Psoas muscle (tissue), 8 donors: Measurements from ENCODE around the gene ME3. TPM values are rescaled to one million over a fixed set of nuclear protein-coding genes. Genes with fewer than 3 reads are reported as not detected.

Experiments
- ATAC-seq, 4 donors: fragments of 200-7000 bp; cut with Tn5 transposase; one replicate each; pipeline ENCODE4 v1.9.1; 2020; ENCODE audit warnings: moderate library complexity in 3 of 4, mild to moderate bottlenecking in 2 of 4
- DNase-seq, 2 donors: peaks; one replicate each; pipeline ENCODE4 v3.0.0-alpha.2; 2020
- H3K27ac ChIP-seq: fragments of 200-600 bp; one replicate; pipeline ENCODE4 v1.8.0; 2022
- H3K27me3 ChIP-seq, 3 donors: fragments of 200-600 bp in 1 of 3; one replicate each; pipeline versions ENCODE4 v1.6.1 to v1.8.0; 2013 to 2022; ENCODE audit warnings: low read length in 2 of 3, mild to moderate bottlenecking in 2 of 3, moderate library complexity in 1 of 3; ENCODE audit not compliant: insufficient read depth in 3 of 3
- H3K36me3 ChIP-seq, 2 donors: fragments of 200-600 bp in 1 of 2; one replicate each; pipeline versions ENCODE4 v1.6.1 to v1.8.0; 2013 to 2022; ENCODE audit warnings: low read depth in 1 of 2, mild to moderate bottlenecking in 1 of 2, moderate library complexity in 1 of 2; ENCODE audit not compliant: insufficient read depth in 1 of 2
- H3K4me1 ChIP-seq: fragments of 200-600 bp; one replicate; pipeline ENCODE4 v1.8.0; 2022
- H3K4me3 ChIP-seq: fragments of 200-600 bp; one replicate; pipeline ENCODE4 v1.8.0; 2022; ENCODE audit warnings: mild to moderate bottlenecking
- H3K9me3 ChIP-seq: fragments of 200-600 bp; one replicate; pipeline ENCODE4 v1.8.0; 2022
- CTCF ChIP-seq: fragments of 200-600 bp; IDR thresholded peaks from one replicate; pipeline ENCODE4 v1.8.0; 2022; ENCODE audit warnings: antibody characterized with exemption
- WGBS, 3 donors: extraction: QIAGEN DNeasy Blood & Tissue Kit; methylation state at CpG; one replicate each; pipeline versions ENCODE4 v1.1.6 to v1.1.7; 2013; 5-methylcytosine and 5-hydroxymethylcytosine counted together
- intact Hi-C, 2 donors: fragments of 100-400 bp; cut with DNase I; formaldehyde crosslinking; loops; one replicate each; pipeline versions ENCODE4 v1.11.0 to v1.14.2; 2022
- polyA plus RNA-seq, 3 donors: library from polyadenylated mRNA; stranded (reverse); fragments of 200-250 nt; gene quantifications; one replicate each; pipeline ENCODE4 v1.2.3, GENCODE V29; 2013
- total RNA-seq, 4 donors: library from RNA; stranded (reverse); fragmentation: NEBNext Ultra II Directional in 2 of 4; extraction: Animal tissue kit (Norgen Biotek cat#: 25700) in 2 of 4; gene quantifications; one replicate each; pipeline versions ENCODE4 v1.2.1 to v1.2.4, GENCODE V29; 2021 to 2023
- donor health status: healthy with polysubstance abuse.
- donor health status: DM: no; HTN: no; CAD: no; lungs with moderate emphysema.
- donor health status: Bipolar disorder and iron deficiency.
- donor health status: healthy.
- donor health status: DM: yes; HTN: yes; CAD: no.
- donor health status: DM: no; HTN: no; CAD: no.
- donor health status: DM: no; HTN: no; CAD: no.
- donor health status: DM: yes; HTN: yes; CAD: no.

ME3 gene
- total and polyA plus RNA-seq, 7 donors, result 5.1 to 19.5 (median 11.2) TPM

- whole genome bisulfite sequencing, 3 donors, result 65 to 91% (median 71%) methylated on average over 2 of the region's 2 CpGs
Observed at GRCh38 chr11:86625544-86625943, 46.9 kb downstream of the ME3 start.

GRCh38 chr11:86624366-86624765, 48.0 kb downstream of the ME3 start:
- DNase-seq, result no peak
- no peaks in the 10 kb centered on the region for H3K9me3 ChIP-seq
- H3K4me1 ChIP-seq, result peaks cover 51% of the 10 kb centered on the region
- no peaks in the 10 kb centered on the region for H3K36me3 ChIP-seq
- WGBS, 3 donors, result 29 to 51% (median 32%) methylated on average over 3 of the region's 3 CpGs
- intact Hi-C loops, result no loop called here
- peak; percentile 48 to 83 (median 72) for ATAC-seq
- TF ChIP-seq CTCF, result no peak
- H3K4me3 ChIP-seq, result no peak overlapping the region
- H3K27ac ChIP-seq, result peak overlapping the region; percentile 23
- H3K27me3 ChIP-seq, result no peaks in the 10 kb centered on the region

More at GRCh38 chr11:86625544-86625943, 46.9 kb downstream of the ME3 start:
- no peak for TF ChIP-seq CTCF
- no peak for DNase-seq
- intact Hi-C loops, result loop anchor here in 1 of 2 donors (5.0 kb wide), 1 partner anchor 42 kb away; no protein-coding TSS in a partner anchor
- Histone ChIP-seq H3K9me3 (no peaks in the 10 kb centered on the region), H3K36me3 (no peaks in the 10 kb centered on the region), H3K27me3 (no peaks in the 10 kb centered on the region), H3K4me3 (no peak overlapping the region), H3K27ac (no peak overlapping the region), H3K4me1 (peaks cover 62% of the 10 kb centered on the region)
- ATAC-seq, result no peak

DNA sequence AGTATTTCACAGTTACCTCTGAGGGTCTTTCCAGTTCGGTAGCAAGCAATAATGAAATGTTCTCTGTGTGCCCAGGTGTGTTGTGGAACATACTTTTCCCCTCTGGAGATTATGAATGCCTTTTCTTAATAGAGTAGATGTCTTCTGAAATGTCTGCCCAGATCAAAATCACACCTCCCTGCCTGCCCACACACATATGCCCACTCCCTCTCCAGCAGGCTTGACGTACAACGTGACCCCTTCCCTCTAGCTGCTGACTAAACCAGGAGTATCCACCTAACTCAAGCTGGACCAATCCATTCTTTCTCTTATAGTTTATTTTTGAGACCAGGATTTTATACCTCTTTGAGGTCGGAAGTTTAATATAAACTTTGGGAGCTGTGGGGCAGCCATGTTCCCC, 48.7 kb downstream of the ME3 start:
- H3K36me3 ChIP-seq, result no peaks in the 10 kb centered on the region
- no peak overlapping the region for H3K27ac ChIP-seq
- ATAC-seq, result no peak
- no peaks in the 10 kb centered on the region for H3K27me3 ChIP-seq
- no peak overlapping the region for H3K4me3 ChIP-seq
- H3K4me1 ChIP-seq, result peaks cover 46% of the 10 kb centered on the region
- intact Hi-C loops, result no loop called here
- DNase-seq, result no peak
- H3K9me3 ChIP-seq, result no peaks in the 10 kb centered on the region
- 92 to 96% (median 94%) methylated on average over 4 of the region's 4 CpGs for WGBS, 3 donors
- TF ChIP-seq CTCF, result no peak

- H3K4me1 ChIP-seq, result peaks cover 40% of the 10 kb centered on the region
Observed at GRCh38 chr11:86623041-86623621, 49.3 kb downstream of the ME3 start.

More at GRCh38 chr11:86623041-86623621, 49.3 kb downstream of the ME3 start:
- DNase-seq (no peak), ATAC-seq (no peak)
- H3K9me3 ChIP-seq, result no peaks in the 10 kb centered on the region
- no peak overlapping the region for H3K27ac ChIP-seq
- 74 to 79% (median 75%) methylated on average over 4 of the region's 4 CpGs for WGBS, 3 donors
- H3K36me3 ChIP-seq, result no peaks in the 10 kb centered on the region
- no peaks in the 10 kb centered on the region for H3K27me3 ChIP-seq
- intact Hi-C loops, result no loop called here
- H3K4me3 ChIP-seq, result no peak overlapping the region
- no peak for TF ChIP-seq CTCF
